Measurements from ENCODE around the gene UBASH3B.

Gene UBASH3B

DNA sequence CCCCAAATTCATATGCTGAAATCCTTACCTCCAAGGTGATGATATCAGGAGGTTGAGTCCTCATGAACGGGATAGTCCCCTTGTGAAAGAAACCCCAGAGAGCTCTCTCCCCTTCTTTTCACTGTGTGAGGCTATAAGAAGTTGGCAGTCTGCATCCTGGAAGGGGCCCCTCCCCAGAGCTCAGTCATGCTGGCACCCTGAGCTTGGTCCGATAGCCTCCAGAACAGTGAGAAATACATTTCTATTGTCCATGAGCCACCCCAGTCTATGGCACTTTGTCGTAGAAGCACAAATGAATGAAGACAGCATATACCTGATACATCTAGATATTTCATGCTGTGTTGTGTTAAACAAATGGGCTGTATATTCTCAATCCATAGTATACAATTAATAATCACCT is 101.7 kb downstream of the UBASH3B start:
- DNase-seq = no peak

DNA sequence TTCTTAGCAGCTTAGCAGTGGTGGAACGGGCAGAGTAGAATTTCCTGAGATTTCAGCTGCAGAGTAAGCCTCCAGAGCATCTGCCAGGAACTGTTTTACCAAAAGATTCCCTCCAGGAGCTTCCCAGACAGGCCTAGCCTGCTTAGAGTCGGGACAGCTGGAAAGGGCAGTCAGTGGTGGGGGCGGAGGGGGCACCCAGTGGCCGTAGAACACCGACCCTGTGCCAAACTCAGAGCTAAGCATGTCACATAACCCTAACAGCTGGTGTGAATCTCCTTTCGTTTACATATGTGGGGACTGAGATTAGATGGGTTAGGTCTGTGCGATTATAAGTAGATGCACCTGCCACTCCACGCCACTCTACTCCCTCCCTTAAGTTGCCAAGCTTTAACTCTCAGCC is 102.8 kb downstream of the UBASH3B start:
- peak; percentile 62 to 84 for DNase-seq

DNA sequence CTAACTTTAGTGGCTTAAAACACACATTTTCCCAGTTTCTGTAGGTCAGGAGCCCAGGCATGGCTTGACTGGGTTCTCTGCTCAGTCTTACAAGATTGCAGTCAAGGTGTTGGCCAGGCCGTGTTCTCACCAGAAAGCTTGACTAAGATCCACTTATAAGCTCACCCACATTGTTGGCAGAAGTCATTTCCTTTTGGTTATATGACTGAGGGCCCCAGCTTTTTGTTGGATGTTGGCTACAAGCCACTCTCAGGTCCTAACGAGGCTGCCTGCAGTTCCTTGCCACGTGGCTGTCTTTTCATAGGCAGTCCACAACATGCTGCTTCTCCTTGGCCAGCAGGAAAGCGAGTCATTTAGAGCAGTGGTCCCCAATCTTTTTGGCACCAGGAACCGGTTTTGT is 103.5 kb downstream of the UBASH3B start:
- peak in 1 of 2 experiments; percentile 13 for DNase-seq

DNA sequence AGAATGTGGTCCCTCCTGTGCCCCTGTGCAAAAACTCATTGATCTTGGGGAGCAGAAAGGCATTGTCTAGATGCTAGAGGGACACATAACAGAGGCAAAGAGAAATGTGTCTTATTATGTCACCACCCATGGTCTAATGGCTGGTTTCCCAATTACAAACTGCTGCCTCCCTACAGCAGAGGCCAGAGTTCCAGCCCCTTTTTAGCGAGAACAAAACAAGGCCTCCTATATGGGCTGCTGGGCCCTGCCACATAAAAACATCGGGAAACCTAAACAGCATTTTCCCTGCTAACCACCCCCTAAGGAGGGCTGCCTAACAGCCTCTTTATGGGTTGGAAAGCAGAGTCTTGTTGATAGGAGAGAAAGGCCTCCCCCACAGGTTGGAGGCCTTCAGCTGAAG is 107.6 kb downstream of the UBASH3B start:
- DNase-seq = no peak

GRCh38 chr11:122764371-122765090 is 109.0 kb downstream of the UBASH3B start:
- DNase-seq = no peak

GRCh38 chr11:122765487-122766131 is 110.1 kb downstream of the UBASH3B start:
- DNase-seq = no peak

DNA sequence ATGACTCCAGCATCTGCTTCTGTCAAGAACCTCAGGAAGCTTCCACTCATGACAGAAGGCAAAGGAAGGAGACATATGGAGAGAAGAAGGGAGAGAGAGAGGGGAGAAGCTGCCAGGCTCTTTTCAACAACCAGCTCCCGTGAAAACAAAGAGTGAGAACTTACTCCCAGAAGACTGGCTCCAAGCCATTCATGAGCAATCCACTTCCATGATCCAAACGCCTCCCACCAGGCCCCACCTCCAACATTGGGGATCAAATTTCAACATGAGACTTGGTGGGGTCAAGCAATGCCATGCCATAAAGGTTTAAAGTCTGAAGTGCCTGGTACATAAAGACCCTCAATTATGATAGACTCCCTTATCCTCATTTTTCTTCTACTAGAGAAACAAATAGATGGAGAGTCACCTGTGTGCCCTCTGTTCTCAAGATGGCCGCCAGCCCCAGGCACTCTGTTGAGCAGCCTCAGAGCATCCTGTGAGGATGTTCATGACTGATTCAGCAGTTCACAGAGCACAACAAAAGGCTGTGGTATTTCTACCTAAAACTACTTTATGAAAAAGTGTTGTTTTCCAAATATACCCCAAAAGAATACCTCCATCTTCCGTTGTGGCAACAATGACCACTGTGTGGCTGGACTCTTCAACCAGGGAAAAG is 113.7 kb downstream of the UBASH3B start:
- DNase-seq = no peak

GRCh38 chr11:122772945-122773344 is 117.4 kb downstream of the UBASH3B start:
- DNase-seq = no peak

GRCh38 chr11:122773781-122774266 is 118.3 kb downstream of the UBASH3B start:
- no peak for DNase-seq

DNA sequence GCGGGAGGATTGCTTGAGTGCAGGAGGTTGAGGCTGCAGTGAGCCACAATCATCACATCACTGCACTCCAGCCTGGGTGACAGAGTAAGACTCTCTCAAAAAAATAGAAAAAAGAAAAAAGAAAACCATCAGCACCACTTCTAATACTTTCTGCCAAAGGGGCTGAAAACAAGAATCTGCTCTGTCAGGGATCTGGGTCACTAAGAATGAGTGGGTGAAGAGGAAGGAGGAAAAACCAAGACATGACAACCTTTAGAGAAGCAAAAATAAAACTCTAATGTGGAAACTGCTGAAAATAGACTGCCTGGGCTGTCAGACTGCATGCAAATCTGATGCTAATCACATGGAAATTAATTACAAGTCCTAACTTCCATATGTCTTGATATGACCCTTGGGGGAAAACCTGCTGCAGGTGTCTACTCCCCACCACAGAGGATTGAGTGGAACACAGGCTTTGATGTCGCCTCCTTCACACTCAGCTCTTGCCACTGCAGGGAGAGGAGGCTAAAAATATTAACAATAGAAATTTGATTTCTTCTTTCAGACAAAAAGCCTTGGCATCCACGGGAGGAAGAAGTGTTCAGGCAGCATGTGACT is 120.3 kb downstream of the UBASH3B start:
- DNase-seq = no peak

DNA sequence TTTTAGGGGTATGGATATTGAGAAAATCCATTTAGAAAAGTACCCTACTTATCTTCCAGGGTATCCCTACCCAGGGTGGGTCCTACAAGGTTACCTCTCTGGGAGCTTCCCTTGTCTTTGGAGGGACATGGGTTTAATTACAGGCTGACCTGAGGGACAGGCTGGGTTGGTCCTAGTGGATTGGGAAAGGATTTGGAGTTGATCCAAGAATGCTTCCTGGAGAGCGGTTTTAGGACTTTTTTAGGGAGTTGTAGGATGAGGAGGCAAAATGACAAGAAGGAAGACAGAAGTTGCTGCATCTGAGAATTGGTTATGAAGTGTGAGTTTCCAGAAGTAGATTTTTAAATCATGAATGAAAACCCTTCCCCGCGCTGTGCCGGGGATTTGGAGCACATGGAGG is 121.0 kb downstream of the UBASH3B start:
- no peak for DNase-seq

- no peak for DNase-seq
Measured at GRCh38 chr11:122777343-122777742, 121.8 kb downstream of the UBASH3B start.

- no peak for DNase-seq
Measured at GRCh38 chr11:122778148-122778547, 122.6 kb downstream of the UBASH3B start.

GRCh38 chr11:122779047-122779629 is 123.6 kb downstream of the UBASH3B start:
- DNase-seq = peak in 1 of 2 experiments; percentile 8

DNA sequence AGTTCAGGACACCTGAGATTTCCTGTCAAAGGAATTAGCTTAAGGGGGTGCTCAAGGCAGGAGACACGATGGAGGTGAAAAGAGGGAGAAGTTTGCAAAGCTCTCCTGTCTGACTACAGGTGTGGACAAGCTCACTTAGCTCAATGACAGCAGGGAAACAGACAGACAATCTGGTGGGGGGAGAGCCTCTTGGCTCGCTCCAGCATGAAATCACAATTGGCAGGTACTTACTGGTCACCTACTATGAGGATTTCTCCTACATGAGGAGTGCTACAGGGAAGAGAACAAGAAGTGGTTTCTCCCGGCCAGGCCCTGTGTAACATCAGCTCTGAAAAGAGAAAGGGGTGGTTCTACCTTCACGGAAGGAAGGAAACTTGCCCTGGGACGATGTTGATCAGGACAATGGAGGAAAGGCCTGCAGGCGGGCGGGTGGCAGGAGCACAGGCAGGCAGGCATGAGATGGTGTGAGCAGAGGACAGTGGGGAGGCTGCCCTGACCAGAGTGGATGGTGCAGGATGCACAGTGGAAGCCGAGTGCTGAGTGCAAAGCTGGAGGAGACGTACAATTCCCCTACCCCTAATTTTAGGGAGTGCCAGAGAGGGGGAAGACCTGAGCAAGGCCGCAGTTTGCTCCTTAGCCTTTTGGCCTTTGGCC is 124.9 kb downstream of the UBASH3B start:
- DNase-seq = no peak

- DNase-seq = peak; percentile 68 to 85
Measured at GRCh38 chr11:122781378-122782195, 126.1 kb downstream of the UBASH3B start.

DNA sequence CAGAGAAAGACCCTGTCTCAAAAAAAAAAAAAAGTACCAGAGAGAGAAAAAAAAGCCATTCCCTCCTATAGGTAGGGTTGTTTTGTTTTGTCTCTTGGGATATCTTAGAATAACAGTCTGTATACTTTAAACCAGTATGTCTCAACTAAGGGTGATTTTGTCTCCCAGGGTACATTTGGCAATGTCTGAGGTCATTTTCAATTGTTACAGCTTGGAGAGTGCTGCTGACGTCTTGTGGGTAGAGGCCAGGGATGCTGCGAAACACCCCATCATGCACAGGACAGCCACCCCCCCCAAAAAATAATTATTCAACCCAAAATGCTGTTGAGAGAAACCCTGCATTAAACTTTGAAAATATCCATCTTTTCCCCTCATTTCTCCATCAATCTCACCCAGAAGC is 126.7 kb downstream of the UBASH3B start:
- DNase-seq = no peak

GRCh38 chr11:122784325-122784955 is 128.9 kb downstream of the UBASH3B start:
- no peak for DNase-seq

- peak; percentile 13 to 66 for DNase-seq
Measured at GRCh38 chr11:122785031-122785541, 129.6 kb downstream of the UBASH3B start.

DNA sequence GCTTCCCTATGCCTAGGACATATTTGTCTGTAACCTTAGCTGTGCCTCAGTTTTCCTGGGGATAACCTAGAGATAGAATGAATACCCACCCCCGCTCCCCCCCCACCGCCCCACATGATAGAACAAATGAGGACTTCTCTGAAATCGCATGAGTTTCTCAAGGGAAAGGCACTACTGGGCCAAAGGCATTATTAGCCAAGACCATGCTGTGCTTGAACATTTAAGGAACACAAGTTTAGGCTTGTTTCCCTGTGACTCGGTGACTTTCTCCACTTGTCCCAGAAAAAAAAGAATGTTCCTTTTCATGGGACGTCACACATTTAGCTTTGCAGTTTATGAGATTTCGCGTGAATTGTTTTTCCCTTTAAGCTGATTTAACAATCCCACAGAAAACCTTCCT is 131.4 kb downstream of the UBASH3B start:
- DNase-seq = no peak
